SHP77 (cell line): Measurements from ENCODE around the gene TEX11.
"Not testable (repeated sequence)": the region's sequence is repeated elsewhere in the genome, so short reads cannot be mapped to it uniquely, and the experiment has no call there.

Source experiments
- DNase-seq, 2 experiments: peaks; one replicate each; lab custom pipeline; 2025; lab: John Stamatoyannopoulos, UW

TEX11 gene

GRCh38 chrX:70755850-70756249 lies 152.7 kb downstream of the TEX11 start:
- no peak for DNase-seq

DNA sequence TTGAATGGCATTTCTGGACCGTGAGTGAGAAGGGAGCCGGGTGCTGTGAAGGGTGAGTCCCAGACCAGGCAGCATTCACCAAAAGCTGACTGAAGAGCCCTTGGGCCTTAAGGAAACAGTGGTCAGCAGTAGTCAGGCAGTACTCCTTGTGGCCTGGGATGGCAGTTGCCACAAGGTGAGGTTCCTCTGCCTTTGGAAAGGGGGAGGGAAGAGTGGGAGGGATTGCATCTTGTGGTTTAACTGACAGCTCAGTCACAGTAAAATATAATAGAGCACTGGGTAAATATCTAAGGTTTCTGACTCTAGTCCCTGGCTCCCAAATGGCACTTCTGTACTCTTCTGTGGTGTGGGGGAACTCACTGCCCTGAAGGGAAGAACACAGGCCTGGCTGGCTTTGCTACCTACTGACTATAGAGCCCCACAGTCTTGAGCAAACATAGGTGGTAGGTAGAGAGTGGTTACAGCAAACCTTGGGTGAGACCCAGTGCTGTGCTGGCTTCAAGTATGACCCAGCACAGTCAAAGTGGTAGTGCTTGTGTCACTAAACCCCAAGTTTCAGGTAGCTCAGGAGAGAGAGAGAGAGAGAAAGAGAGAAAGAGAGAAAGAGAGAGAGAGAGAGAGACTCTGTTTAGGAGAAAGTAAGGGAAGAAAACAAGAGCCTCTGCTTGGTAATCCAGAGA lies 154.2 kb downstream of the TEX11 start:
- DNase-seq: no peak

GRCh38 chrX:70733774-70734173 lies 174.7 kb downstream of the TEX11 start:
- DNase-seq: not testable (repeated sequence)

DNA sequence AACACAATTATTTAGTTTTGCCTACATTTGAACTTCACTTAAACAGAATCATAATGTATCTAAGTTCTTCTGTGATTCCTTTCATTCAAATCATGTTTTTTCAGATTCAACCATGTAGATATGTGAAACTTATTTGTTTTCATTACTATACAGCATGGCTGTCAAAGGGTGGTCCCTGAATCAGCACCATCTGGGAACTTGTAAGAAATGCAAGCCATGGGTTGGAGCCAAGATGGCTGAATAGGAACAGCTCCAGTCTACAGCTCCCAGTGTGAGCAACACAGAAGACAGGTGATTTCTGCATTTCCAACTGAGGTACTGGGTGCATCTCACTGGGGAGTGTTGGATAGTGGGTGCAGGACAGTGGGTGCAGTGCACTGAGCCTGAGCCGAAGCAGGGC lies 180.6 kb downstream of the TEX11 start:
- DNase-seq: not testable (repeated sequence)

GRCh38 chrX:70720721-70721120 lies 187.8 kb downstream of the TEX11 start:
- DNase-seq: no peak

DNA sequence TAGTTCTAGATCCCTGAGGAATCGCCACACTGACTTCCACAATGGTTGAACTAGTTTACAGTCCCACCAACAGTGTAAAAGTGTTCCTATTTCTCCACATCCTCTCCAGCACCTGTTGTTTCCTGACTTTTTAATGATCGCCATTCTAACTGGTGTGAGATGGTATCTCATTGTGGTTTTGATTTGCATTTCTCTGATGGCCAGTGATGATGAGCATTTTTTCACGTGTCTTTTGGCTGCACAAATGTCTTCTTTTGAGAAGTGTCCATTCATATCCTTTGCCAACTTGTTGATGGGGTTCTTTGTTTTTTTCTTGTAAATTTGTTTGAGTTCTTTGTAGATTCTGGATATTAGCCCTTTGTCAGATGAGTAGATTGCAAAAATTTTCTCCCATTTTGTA lies 197.2 kb downstream of the TEX11 start:
- not testable (repeated sequence) for DNase-seq

GRCh38 chrX:70694339-70695122 lies 214.0 kb downstream of the TEX11 start:
- no peak for DNase-seq

GRCh38 chrX:70679455-70679854 lies 229.1 kb downstream of the TEX11 start:
- not testable (repeated sequence) for DNase-seq

GRCh38 chrX:70675284-70675683 lies 233.2 kb downstream of the TEX11 start:
- no peak for DNase-seq

- DNase-seq: no peak
Measured at GRCh38 chrX:70672326-70672725, 236.2 kb downstream of the TEX11 start.

GRCh38 chrX:70669120-70669519 lies 239.4 kb downstream of the TEX11 start:
- no peak for DNase-seq

- DNase-seq: peak in 1 of 2 experiments; percentile 1
Measured at GRCh38 chrX:70664726-70665125, 243.8 kb downstream of the TEX11 start.

DNA sequence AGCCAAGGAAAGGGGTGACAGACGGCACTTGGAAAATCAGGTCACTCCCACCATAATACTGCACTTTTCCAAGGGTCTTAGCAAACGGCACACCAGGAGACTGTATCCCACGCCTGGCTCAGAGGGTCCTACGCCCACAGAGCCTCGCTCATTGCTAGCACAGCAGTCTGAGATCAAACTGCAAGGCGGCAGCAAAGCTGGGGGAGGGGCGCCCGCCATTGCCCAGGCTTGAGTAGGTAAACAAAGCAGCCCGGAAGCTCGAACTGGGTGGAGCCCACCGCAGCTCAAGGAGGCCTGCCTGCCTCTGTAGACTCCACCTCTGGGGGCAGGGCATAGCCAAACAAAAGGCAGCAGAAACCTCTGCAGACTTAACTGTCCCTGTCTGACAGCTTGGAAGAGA lies 247.4 kb downstream of the TEX11 start:
- not testable (repeated sequence) for DNase-seq

DNA sequence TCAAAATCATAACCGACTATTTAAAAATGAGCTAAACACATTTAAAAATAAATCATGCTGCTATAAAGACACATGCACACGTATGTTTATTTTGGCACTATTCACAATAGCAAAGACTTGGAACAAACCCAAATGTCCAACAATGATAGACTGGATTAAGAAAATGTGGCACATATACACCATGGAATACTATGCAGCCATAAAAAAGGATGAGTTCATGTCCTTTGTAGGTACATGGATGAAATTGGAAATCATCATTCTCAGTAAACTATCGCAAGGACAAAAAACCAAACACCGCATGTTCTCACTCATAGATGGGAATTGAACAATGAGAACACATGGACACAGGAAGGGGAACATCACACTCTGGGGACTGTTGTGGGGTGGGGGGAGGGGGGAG lies 251.0 kb downstream of the TEX11 start:
- DNase-seq: not testable (repeated sequence)

- DNase-seq: no peak
Measured at GRCh38 chrX:70656304-70656703, 252.2 kb downstream of the TEX11 start.

DNA sequence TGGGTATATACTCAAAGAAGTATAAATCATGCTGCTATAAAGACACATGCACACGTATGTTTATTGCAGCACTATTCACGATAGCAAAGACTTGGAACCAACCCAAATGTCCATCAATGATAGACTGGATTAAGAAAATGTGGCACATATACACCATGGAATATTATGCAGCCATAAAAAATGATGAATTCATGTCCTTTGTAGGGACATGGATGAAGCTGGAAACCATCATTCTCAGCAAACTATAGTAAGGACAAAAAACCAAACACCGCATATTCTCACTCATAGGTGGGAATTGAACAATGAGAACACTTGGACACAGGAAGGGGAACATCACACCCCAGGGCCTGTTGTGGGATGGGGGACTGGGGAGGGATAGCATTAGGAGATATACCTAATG lies 260.6 kb downstream of the TEX11 start:
- not testable (repeated sequence) for DNase-seq

DNA sequence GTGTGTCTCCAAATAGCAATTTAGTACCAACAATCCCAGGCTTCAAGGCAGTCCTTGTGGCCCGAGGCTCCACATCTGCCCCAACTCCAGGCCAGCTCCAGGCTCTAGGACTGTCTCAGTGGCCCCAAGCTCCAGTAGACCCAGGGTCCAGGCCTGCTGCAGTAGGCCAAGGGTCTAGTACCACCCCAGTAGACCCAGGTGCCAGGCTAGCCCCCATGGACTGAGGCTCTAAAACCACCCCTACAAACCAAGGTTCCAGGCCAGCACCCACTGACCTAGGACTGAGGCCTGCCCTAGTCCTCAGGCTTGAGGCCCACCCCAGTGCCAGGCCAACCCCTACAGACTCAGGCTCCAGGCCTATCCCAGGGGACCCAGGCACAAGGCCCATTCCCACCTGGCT lies 272.3 kb downstream of the TEX11 start:
- no peak for DNase-seq

GRCh38 chrX:70635669-70636068 lies 272.8 kb downstream of the TEX11 start:
- no peak for DNase-seq

DNA sequence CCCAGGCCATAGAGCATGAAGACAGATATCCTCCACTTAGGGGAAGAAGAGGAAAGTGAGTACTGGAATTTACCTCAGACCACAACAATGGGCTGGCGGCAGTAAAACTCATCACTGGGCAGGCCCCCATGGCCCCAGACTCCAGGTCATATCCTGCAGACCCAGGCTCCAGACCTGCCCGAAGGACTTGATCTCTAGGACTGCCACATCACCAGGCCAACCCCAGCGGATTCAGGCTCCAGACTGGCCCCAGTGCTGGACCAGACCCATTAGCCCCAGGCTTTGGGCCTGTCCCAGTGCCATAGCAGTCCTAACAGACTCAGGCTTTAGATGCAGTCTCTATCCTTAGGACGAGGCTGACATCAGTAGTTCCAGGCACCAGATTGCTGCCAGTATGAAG lies 273.3 kb downstream of the TEX11 start:
- DNase-seq: no peak

- DNase-seq: no peak
Measured at GRCh38 chrX:70621743-70622142, 286.8 kb downstream of the TEX11 start.

DNA sequence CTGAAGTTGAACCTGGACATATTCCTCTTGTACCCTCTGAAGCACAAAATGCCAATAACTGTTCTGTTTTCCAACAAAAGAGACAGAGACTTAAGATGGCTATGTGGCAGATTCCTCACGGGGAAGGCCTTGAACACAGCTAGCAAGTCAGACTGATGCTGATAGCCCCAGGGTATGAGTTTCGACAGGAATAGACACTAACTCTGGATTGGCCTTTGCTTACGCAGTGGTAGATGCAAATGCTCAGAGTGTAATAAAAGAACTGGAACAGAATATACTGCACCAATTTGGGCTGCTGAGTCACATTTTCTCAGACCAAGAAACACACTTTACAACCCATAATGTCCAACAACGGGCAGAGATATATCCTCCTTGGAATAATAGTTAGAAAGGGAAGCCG lies 290.0 kb downstream of the TEX11 start:
- no peak for DNase-seq

DNA sequence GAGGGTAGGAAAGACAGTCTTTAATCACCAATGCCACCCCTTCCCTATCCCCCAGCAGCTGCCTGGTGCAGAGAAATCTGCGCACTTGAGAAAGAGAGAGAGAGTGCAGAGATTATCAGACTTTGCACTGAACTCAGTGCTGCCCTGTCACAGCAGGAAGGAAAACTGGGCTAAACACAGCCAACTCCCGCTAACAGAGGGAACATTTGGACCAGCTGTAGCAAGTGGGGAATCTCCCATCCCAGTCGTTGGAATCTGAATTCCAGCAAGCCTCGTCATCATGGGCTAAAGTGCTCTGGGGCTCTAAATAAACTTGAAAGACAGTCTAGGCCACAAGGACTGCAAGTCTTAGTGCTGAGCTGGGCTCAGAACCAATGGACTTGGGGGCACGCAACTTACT lies 295.2 kb downstream of the TEX11 start:
- DNase-seq: no peak

DNA sequence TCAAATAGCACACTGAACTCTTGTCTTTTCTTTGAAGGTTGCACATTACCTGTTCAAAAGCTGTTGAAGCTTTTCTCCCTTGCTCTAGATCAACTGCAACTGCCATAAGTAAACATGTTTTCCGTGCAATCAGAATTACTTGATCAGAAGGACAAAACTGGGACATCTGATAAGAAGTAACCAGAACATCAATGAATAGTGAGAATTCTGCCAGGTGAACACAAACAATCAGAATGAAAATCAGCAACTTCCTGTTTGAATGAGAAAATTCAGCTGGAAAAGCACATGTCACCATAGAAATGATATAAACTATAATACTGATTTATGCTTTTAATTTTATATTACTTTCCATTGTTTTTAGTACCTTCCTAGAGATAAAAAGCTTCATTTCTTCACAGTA lies 303.2 kb downstream of the TEX11 start:
- no peak for DNase-seq

GRCh38 chrX:70592091-70592490 lies 316.4 kb downstream of the TEX11 start:
- no peak for DNase-seq
